ENCODE results near the gene SUCLG2.

- TF ChIP-seq PATZ1 (CRISPR knock-in tag; IDR thresholded peaks at IDR 0.05; ENCODE audit: borderline replicate concordance): no peak
- TF ChIP-seq ZFP3 (CRISPR knock-in tag; IDR thresholded peaks at IDR 0.05): no peak
These were observed 166.8 kb downstream of the SUCLG2 start for GRCh38 chr3:67487564-67488114.

Measured in SK-N-SH treated with all-trans-retinoic acid at 6 μM for 48 hours (cell line).